Prostate gland (tissue), 2 donors: ENCODE data around the gene IQCC. TPM values are rescaled to one million over a fixed set of nuclear protein-coding genes. Genes with fewer than 3 reads are reported as not detected.

Experiments
- DNase-seq: peaks from one replicate; pipeline ENCODE4 v3.0.0-alpha.2; 2019; ENCODE audit warnings: low spot score
- H3K27ac ChIP-seq, 2 donors: fragments of 200-600 bp; sonication (generic); 2 replicates each; pipeline ENCODE4 v1.5.1; 2017 to 2019
- H3K27me3 ChIP-seq: fragments of 200-600 bp; sonication (generic); replicated peaks from 2 replicates; pipeline ENCODE4 v1.5.1; 2019; ENCODE audit not compliant: insufficient read depth
- H3K36me3 ChIP-seq, 2 donors: fragments of 200-600 bp; sonication (generic); 1 replicate in 1 of 2; 2 replicates in 1 of 2; pipeline versions ENCODE4 v1.5.1 to v1.8.1; 2017 to 2019
- H3K4me1 ChIP-seq: fragments of 200-600 bp; sonication (generic); replicated peaks from 2 replicates; pipeline ENCODE4 v1.5.1; 2019
- H3K4me3 ChIP-seq, 2 donors: fragments of 200-600 bp; sonication (generic); 2 replicates each; pipeline ENCODE4 v1.5.1; 2017 to 2019
- H3K9me3 ChIP-seq: fragments of 200-600 bp; sonication (generic); 2 replicates; pipeline ENCODE4 v1.5.1; 2017
- CTCF ChIP-seq, 4 experiments: fragments of 200-600 bp in 2 of 4; fragments of 450-650 bp in 2 of 4; sonication (generic) in 2 of 4; IDR thresholded peaks; 1 replicate in 3 of 4; 2 replicates in 1 of 4; pipeline ENCODE4 v1.5.1; 2016 to 2019; ENCODE audit warnings: antibody characterized with exemption in 4 of 4, mild to moderate bottlenecking in 2 of 4, moderate library complexity in 2 of 4
- POLR2A ChIP-seq: fragments of 450-650 bp; IDR thresholded peaks from one replicate; pipeline ENCODE4 v1.6.1; 2016; ENCODE audit warnings: antibody characterized with exemption, mild to moderate bottlenecking
- POLR2AphosphoS5 ChIP-seq: sonication (generic); formaldehyde crosslinking; IDR thresholded peaks from one replicate; pipeline ENCODE4 v1.6.1; 2017; ENCODE audit warnings: antibody characterized with exemption
- WGBS: methylation state at CpG from one replicate; pipeline ENCODE4 v1.1.5; 2018; 5-methylcytosine and 5-hydroxymethylcytosine counted together
- intact Hi-C: fragments of 100-400 bp; cut with DNase I; formaldehyde crosslinking; loops from one replicate; pipeline ENCODE4 v1.14.2; 2022
- total RNA-seq, 2 donors: library from RNA; depleted of rRNA; stranded (reverse); fragments of >200 nt; gene quantifications; one replicate each; pipeline ENCODE4 v1.1.0, GENCODE V29; 2016

IQCC gene
- total RNA-seq, 2 donors from 2014 or later: 5.2 to 5.6 TPM

- no peak for TF ChIP-seq CTCF (IDR thresholded peaks at IDR 0.05)
- no peak for TF ChIP-seq POLR2AphosphoS5
- Histone ChIP-seq H3K27ac (no peak overlapping the region), H3K27me3 (no peaks in the 10 kb centered on the region), H3K9me3 (no peaks in the 10 kb centered on the region), H3K4me3 (no peak overlapping the region), H3K36me3 (peaks cover 0 to 23% of the 10 kb centered on the region in 2 donors), H3K4me1 (no peaks in the 10 kb centered on the region)
- intact Hi-C loops: loop anchor here (5.0 kb wide), 1 partner anchor 58 kb away; no protein-coding TSS in a partner anchor
- no peak for DNase-seq
Measured at GRCh38 chr1:32184650-32185049, 20.8 kb upstream of the IQCC start.

GRCh38 chr1:32186077-32186476 is 19.4 kb upstream of the IQCC start:
- no peak for TF ChIP-seq CTCF (IDR thresholded peaks at IDR 0.05)
- no peak for TF ChIP-seq POLR2A
- TF ChIP-seq POLR2AphosphoS5: no peak
- H3K27ac ChIP-seq: no peak overlapping the region
- intact Hi-C loops: no loop called here
- WGBS: 84% methylated on average over 2 of the region's 2 CpGs
- H3K36me3 ChIP-seq: peaks cover under 1 to 34% of the 10 kb centered on the region in 2 donors
- no peaks in the 10 kb centered on the region for H3K4me1 ChIP-seq
- no peaks in the 10 kb centered on the region for H3K9me3 ChIP-seq
- H3K4me3 ChIP-seq: no peak overlapping the region
- H3K27me3 ChIP-seq: no peaks in the 10 kb centered on the region
- DNase-seq: no peak

- Histone ChIP-seq H3K9me3 (no peaks in the 10 kb centered on the region), H3K4me3 (no peak overlapping the region), H3K4me1 (no peaks in the 10 kb centered on the region), H3K36me3 (peaks cover 4 to 35% of the 10 kb centered on the region in 2 donors), H3K27me3 (no peaks in the 10 kb centered on the region), H3K27ac (no peak overlapping the region)
- DNase-seq: no peak
- WGBS: 75% methylated on average over 2 of the region's 2 CpGs
- intact Hi-C loops: no loop called here
- TF ChIP-seq POLR2AphosphoS5 (no peak), POLR2A (no peak), CTCF (IDR thresholded peaks at IDR 0.05) (no peak)
Measured at GRCh38 chr1:32186491-32186890, 19.0 kb upstream of the IQCC start.

GRCh38 chr1:32187850-32188249 is 17.6 kb upstream of the IQCC start:
- WGBS: 97% methylated on average over 9 of the region's 9 CpGs
- no peaks in the 10 kb centered on the region for H3K4me1 ChIP-seq
- intact Hi-C loops: no loop called here

More at GRCh38 chr1:32187850-32188249, 17.6 kb upstream of the IQCC start:
- DNase-seq: no peak
- Histone ChIP-seq H3K4me3 (no peak overlapping the region), H3K27me3 (no peaks in the 10 kb centered on the region), H3K27ac (no peak overlapping the region), H3K9me3 (no peaks in the 10 kb centered on the region), H3K36me3 (peaks cover 10 to 49% of the 10 kb centered on the region in 2 donors)
- TF ChIP-seq POLR2A (no peak), CTCF (IDR thresholded peaks at IDR 0.05) (no peak), POLR2AphosphoS5 (no peak)
